Progenitor cell of endocrine pancreas (in vitro differentiated cells): ENCODE results near the gene RSPO1. TPM values are rescaled to one million over a fixed set of nuclear protein-coding genes. Genes with fewer than 3 reads are reported as not detected.
"Not testable (repeated sequence)": the region's sequence is repeated elsewhere in the genome, so short reads cannot be mapped to it uniquely, and the experiment has no call there.

Experiments
- DNase-seq: peaks from one replicate; pipeline ENCODE4 v3.0.0; 2021; ENCODE audit warnings: low spot score; ENCODE audit not compliant: unreplicated experiment
- H3K27ac Mint-ChIP-seq: 2 replicates; pipeline ENCODE4 v1.8.0; 2021; ENCODE audit warnings: mild to moderate bottlenecking, moderate library complexity, mixed read lengths
- H3K27me3 Mint-ChIP-seq: 2 replicates; pipeline ENCODE4 v1.8.0; 2021; ENCODE audit warnings: mixed read lengths
- H3K36me3 Mint-ChIP-seq: 2 replicates; pipeline ENCODE4 v1.8.0; 2022; ENCODE audit warnings: mixed read lengths; ENCODE audit not compliant: insufficient read depth
- H3K4me1 Mint-ChIP-seq: 2 replicates; pipeline ENCODE4 v1.8.0; 2021; ENCODE audit warnings: low read depth, mixed read lengths
- H3K4me3 Mint-ChIP-seq: 2 replicates; pipeline ENCODE4 v1.8.0; 2021; ENCODE audit warnings: low read depth, mild to moderate bottlenecking, moderate library complexity, mixed read lengths
- H3K9me3 Mint-ChIP-seq: 2 replicates; pipeline ENCODE4 v1.8.0; 2021; ENCODE audit warnings: low read depth, mixed read lengths
- long read RNA-seq: library from polyadenylated mRNA; unstranded; transcript quantifications from one replicate; pipeline ENCODE4 v2.0.0, GENCODE V29; 2020
- total RNA-seq: library from RNA; stranded (reverse); gene quantifications from 2 replicates; pipeline ENCODE4 v1.2.1, GENCODE V29; 2021
- TF ChIP-seq, protein P1 (sequence below): fragments of 200-600 bp; sonication (generic); IDR thresholded peaks from one replicate; pipeline ENCODE4 v1.5.0; 2021; ENCODE audit warnings: antibody characterized with exemption, mild to moderate bottlenecking; ENCODE audit not compliant: unreplicated experiment

RSPO1 gene, protein sequence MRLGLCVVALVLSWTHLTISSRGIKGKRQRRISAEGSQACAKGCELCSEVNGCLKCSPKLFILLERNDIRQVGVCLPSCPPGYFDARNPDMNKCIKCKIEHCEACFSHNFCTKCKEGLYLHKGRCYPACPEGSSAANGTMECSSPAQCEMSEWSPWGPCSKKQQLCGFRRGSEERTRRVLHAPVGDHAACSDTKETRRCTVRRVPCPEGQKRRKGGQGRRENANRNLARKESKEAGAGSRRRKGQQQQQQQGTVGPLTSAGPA
- total RNA-seq = not detected in 2 replicates
- long read RNA-seq = 0 reads

DNA sequence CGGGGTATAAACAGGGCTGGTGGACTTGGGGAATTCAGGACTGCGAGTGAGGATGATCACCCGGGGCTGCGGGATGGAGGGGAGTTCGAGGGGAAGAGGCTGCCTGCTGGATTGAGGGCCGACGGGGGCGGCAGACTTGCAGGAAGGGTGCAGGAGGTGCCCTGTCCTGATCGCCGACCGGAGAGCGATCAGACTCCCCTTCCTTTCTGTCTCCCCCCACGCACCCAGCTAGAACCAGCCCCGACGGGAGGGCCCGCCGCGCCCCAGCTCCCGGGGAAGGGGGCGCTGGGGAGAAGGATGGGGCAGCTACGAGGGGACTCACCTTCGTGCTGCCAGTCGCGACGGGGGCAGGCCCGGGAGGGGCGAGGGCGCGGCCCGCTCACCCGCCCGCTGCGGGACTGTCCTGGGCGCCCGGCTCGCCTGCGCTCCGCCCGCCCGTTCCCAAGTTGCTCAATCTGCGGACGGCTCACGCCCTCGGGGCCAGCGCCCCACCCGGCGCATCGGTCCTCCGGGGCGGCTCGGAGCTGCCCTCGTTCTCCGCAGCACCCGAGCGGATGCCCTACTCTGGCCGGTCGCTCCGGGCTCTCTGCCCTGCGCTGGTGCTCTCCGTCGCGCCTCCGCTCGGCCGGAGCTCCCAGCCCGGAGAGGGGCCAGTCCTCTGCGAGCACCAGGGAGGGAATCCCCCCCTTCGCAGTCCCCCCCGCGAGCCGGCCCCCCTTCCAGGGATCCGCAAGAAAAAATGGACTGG, at the start of gene RSPO1:
TSS of gene RSPO1 (minus strand) at position 649 of the 748 bp plus-strand sequence. CDS start 5,231 bp downstream, outside the sequence.
- DNase-seq = peak; percentile 14
- Mint-ChIP-seq H3K36me3 (no peaks in the 10 kb centered on the region), H3K9me3 (no peaks in the 10 kb centered on the region), H3K4me1 (peaks cover 3% of the 10 kb centered on the region), H3K4me3 (peak within 1 kb of the TSS; percentile 40), H3K27me3 (peaks cover 49% of the 10 kb centered on the region), H3K27ac (no peak within 1 kb of the TSS)
- TF ChIP-seq, protein P1, sequence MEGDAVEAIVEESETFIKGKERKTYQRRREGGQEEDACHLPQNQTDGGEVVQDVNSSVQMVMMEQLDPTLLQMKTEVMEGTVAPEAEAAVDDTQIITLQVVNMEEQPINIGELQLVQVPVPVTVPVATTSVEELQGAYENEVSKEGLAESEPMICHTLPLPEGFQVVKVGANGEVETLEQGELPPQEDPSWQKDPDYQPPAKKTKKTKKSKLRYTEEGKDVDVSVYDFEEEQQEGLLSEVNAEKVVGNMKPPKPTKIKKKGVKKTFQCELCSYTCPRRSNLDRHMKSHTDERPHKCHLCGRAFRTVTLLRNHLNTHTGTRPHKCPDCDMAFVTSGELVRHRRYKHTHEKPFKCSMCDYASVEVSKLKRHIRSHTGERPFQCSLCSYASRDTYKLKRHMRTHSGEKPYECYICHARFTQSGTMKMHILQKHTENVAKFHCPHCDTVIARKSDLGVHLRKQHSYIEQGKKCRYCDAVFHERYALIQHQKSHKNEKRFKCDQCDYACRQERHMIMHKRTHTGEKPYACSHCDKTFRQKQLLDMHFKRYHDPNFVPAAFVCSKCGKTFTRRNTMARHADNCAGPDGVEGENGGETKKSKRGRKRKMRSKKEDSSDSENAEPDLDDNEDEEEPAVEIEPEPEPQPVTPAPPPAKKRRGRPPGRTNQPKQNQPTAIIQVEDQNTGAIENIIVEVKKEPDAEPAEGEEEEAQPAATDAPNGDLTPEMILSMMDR = no peak

DNA sequence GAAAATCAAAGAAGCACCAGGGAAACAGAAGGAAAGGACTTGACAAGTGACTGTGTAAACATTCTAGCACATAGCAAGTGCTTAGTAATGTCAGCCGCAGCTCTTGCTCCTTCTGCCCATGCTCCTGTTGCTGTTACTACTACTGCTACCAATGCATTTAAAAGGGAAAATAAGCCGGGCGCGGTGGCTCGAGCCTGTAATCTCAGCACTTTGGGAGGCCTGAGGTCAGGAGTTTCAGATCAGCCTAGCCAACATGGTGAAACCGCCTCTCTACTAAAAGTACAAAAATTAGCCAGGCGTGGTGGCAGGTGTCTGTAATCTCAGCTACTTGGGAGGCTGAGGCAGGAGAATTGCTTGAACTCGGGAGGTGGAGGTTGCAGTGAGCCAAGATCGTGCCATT, 49.5 kb upstream of the RSPO1 start:
- not testable (repeated sequence) for H3K4me3 Mint-ChIP-seq, H3K9me3 Mint-ChIP-seq, H3K27ac Mint-ChIP-seq, H3K4me1 Mint-ChIP-seq, H3K27me3 Mint-ChIP-seq, DNase-seq
- peaks cover 17% of the 10 kb centered on the region for H3K36me3 Mint-ChIP-seq

DNA sequence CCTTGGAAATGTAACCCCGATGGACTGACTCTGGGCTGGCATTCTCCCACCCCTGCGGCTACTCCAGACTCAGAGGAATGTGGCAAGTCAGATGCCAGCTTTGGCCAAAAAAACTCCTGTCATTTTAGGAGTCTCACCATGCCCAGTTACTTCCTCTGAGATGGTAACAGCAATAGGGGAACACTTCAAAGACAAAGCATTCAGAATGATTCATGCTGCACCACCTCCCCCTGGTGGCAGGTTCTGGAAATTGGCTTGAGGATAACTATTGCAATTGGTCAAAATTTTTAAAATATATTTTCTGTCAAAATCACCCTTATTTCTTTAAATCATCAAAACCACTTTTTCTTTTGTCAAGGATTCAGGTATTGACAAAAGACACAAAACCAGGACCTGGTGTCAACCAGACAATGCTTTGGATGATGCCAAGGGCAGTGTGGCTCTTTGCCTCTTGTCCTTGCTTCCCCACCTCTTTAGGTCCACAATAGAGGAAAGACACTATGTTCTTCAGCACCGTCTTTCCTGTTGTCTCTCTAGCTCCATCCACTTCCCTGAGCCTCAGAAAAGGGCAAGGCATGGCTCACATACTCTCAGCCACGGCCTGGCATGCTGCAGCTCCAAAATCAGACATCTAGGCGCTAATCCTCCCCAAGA, 47.8 kb upstream of the RSPO1 start:
- Mint-ChIP-seq H3K4me3 (no peak overlapping the region), H3K9me3 (no peaks in the 10 kb centered on the region), H3K36me3 (peaks cover 13% of the 10 kb centered on the region), H3K27me3 (peaks cover 6% of the 10 kb centered on the region), H3K4me1 (no peaks in the 10 kb centered on the region), H3K27ac (peak overlapping the region; percentile 82)
- peak; percentile 65 for DNase-seq
- TF ChIP-seq, protein P1 = peak; percentile 92

DNA sequence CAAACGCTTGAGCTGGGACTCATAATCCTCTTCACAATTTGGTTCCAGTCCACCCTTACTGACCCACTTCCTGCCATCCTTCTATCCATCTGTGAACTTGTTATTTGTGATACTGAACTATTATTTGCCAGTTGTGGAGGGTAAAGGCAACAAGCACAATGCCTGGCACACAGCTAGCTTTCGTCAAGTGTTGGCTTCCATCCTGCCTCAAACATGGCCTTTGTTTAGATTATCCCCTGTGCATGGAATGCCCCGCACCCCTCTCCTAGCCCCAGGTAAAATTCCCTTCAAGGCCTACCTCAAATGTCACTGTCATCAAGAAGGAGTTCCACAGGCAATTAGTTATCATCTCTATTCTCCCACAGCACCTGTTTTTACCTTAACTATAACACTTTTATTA, 46.2 kb upstream of the RSPO1 start:
- Mint-ChIP-seq H3K9me3 (no peaks in the 10 kb centered on the region), H3K27ac (peak overlapping the region; percentile 2), H3K36me3 (peaks cover 10% of the 10 kb centered on the region), H3K4me1 (no peaks in the 10 kb centered on the region), H3K27me3 (peaks cover 19% of the 10 kb centered on the region), H3K4me3 (no peak overlapping the region)
- no peak for DNase-seq
- TF ChIP-seq, protein P1 = no peak

DNA sequence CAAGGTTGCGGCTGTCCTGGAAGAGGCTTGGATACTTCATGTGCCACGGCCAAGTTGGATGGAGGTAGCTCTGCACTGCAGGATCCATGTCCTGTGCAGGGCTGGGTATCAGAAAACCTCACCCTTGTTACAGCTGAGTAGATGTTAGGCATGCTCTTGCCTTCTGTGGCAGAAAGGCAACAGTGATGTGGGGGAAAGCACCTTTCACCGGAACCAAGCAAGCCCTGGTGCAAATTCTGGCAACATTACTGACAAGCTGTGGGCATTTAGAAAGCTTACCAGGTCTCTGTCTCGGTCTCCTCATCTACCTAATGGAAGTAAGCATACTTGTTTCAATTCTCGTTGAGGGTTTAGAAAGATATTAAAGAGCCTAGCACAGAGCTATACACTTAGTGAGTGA, 43.1 kb upstream of the RSPO1 start:
- peaks cover 4% of the 10 kb centered on the region for H3K36me3 Mint-ChIP-seq
- peaks cover 24% of the 10 kb centered on the region for H3K27me3 Mint-ChIP-seq

More for the DNA sequence above, 43.1 kb upstream of the RSPO1 start:
- TF ChIP-seq, protein P1 = no peak
- H3K4me1 Mint-ChIP-seq = no peaks in the 10 kb centered on the region
- H3K9me3 Mint-ChIP-seq = no peaks in the 10 kb centered on the region
- H3K27ac Mint-ChIP-seq = no peak overlapping the region
- no peak for DNase-seq
- H3K4me3 Mint-ChIP-seq = no peak overlapping the region
